ENCODE measurements around the gene HTD2.
"Not testable (repeated sequence)": the region's sequence is repeated elsewhere in the genome, so short reads cannot be mapped to it uniquely, and the experiment has no call there.

Gene HTD2

DNA sequence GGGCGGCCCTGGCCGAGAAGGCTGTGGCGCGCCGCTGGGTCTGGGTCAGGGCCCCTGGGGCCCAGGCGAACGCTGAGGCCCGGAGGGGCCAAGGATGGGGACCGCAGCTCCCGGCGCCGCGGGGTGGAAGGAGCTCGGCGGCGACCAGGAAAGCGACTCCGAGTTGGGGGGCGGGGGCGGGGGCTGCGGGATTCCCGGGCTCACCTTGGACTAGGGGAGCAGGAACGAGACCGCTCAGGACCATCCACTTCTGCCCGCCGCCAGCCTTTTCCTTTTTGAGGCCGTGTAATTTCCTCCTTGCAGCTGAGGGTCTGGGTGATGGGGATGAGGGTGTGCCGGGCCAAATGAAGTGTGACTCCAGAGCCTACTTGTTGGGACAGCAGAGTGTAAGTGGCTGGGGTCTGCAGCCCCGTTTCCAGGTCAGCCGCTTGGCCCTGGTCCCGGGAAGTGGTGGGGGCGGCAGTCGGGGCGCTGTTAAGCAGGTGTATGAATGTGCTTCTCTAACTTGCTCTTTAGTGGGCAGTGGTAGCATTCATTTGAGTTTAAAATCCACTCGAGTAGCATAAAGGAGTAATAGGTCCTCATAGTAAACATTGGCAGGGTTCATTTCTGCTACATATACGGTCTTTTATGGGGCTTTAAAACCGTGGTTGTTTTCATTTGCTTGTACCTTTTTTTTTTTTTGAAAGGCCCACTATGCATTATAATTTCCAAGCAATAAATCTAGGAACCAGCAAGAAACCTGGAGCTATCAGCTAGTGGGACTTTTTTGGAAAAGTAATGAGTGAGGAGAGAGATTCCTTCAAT, 27.1 kb downstream of the HTD2 start:
- H3K4me1 ChIP-seq (ENCODE audit: insufficient read depth, insufficient read length) = no peaks in the 10 kb centered on the region
- H3K27me3 ChIP-seq (ENCODE audit: insufficient read depth, insufficient read length) = peaks cover 22% of the 10 kb centered on the region
- peak overlapping the region; percentile 75 for H3K9ac ChIP-seq (ENCODE audit: insufficient read length, low read depth)
- H3K36me3 ChIP-seq (ENCODE audit: insufficient read depth, insufficient read length, low read length) = no peaks in the 10 kb centered on the region
- no peaks in the 10 kb centered on the region for H3K9me3 ChIP-seq (ENCODE audit: insufficient read depth, low read length)
- TF ChIP-seq YY1 (IDR thresholded peaks at IDR 0.05; ENCODE audit: insufficient read depth, insufficient read length) (no peak), ZNF274 (IDR thresholded peaks at IDR 0.05; ENCODE audit: low read depth, low read length) (no peak), SUZ12 (IDR thresholded peaks at IDR 0.05; ENCODE audit: extremely low read depth, insufficient read depth, insufficient read length) (no peak)
- H3K4me3 ChIP-seq (ENCODE audit: insufficient read length, low read depth) = peak overlapping the region; percentile 80
- DNase-seq (ENCODE audit: low read depth, low spot score) = no peak

DNA sequence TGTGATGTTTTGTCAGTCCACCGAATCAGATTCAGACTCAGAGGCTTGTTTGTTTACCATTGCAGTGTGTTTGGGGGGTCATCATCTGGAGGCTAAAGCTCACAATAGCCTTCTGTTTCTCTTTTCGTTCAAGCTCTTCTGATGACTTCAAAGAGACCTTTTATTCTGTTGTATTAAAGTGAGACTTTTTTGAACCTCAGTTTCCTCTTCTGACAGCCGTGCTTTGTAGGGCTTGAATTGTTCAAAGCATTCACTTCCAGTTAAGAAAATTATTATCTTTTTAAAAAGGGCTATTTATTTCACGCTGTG, 27.6 kb downstream of the HTD2 start:
- TF ChIP-seq ZNF274 (IDR thresholded peaks at IDR 0.05; ENCODE audit: low read depth, low read length) (no peak), SUZ12 (IDR thresholded peaks at IDR 0.05; ENCODE audit: extremely low read depth, insufficient read depth, insufficient read length) (no peak), YY1 (IDR thresholded peaks at IDR 0.05; ENCODE audit: insufficient read depth, insufficient read length) (no peak)
- Histone ChIP-seq H3K4me1 (ENCODE audit: insufficient read depth, insufficient read length) (no peaks in the 10 kb centered on the region), H3K9me3 (ENCODE audit: insufficient read depth, low read length) (no peaks in the 10 kb centered on the region), H3K36me3 (ENCODE audit: insufficient read depth, insufficient read length, low read length) (no peaks in the 10 kb centered on the region), H3K27me3 (ENCODE audit: insufficient read depth, insufficient read length) (peaks cover 22% of the 10 kb centered on the region), H3K4me3 (ENCODE audit: insufficient read length, low read depth) (no peak overlapping the region), H3K9ac (ENCODE audit: insufficient read length, low read depth) (peak overlapping the region; percentile 37)
- no peak for DNase-seq (ENCODE audit: low read depth, low spot score)

DNA sequence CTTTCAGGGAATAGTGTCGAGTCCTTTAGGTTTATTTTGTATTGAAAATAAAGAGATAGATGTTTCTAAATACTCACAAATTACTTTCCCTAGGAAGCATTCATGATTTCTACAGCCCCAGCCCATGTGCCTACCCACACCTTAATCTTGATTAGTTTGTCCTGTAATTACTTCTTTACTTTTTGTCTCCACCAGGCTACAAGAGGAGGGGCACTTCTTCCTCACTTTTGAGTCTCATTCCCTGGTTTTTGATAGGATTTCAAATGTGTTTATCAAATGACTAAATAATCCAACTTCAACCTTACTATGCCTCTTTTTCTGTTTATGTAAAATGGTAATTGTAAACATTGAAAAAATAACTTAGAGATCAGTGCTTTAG, 28.2 kb downstream of the HTD2 start:
- no peak for TF ChIP-seq ZNF274 (IDR thresholded peaks at IDR 0.05; ENCODE audit: low read depth, low read length)
- TF ChIP-seq SUZ12 (IDR thresholded peaks at IDR 0.05; ENCODE audit: extremely low read depth, insufficient read depth, insufficient read length) = no peak
- no peak for TF ChIP-seq YY1 (IDR thresholded peaks at IDR 0.05; ENCODE audit: insufficient read depth, insufficient read length)
- Histone ChIP-seq H3K4me1 (ENCODE audit: insufficient read depth, insufficient read length) (no peaks in the 10 kb centered on the region), H3K4me3 (ENCODE audit: insufficient read length, low read depth) (no peak overlapping the region), H3K27me3 (ENCODE audit: insufficient read depth, insufficient read length) (peaks cover 22% of the 10 kb centered on the region), H3K36me3 (ENCODE audit: insufficient read depth, insufficient read length, low read length) (no peaks in the 10 kb centered on the region), H3K9ac (ENCODE audit: insufficient read length, low read depth) (no peak overlapping the region), H3K9me3 (ENCODE audit: insufficient read depth, low read length) (no peaks in the 10 kb centered on the region)
- no peak for DNase-seq (ENCODE audit: low read depth, low spot score)

- H3K36me3 ChIP-seq (ENCODE audit: insufficient read depth, insufficient read length, low read length) = no peaks in the 10 kb centered on the region
- no peak overlapping the region for H3K9ac ChIP-seq (ENCODE audit: insufficient read length, low read depth)
- H3K4me1 ChIP-seq (ENCODE audit: insufficient read depth, insufficient read length) = no peaks in the 10 kb centered on the region
- no peaks in the 10 kb centered on the region for H3K9me3 ChIP-seq (ENCODE audit: insufficient read depth, low read length)
- TF ChIP-seq YY1 (IDR thresholded peaks at IDR 0.05; ENCODE audit: insufficient read depth, insufficient read length) = no peak
- no peak for TF ChIP-seq ZNF274 (IDR thresholded peaks at IDR 0.05; ENCODE audit: low read depth, low read length)
- no peak for TF ChIP-seq SUZ12 (IDR thresholded peaks at IDR 0.05; ENCODE audit: extremely low read depth, insufficient read depth, insufficient read length)
- no peak for DNase-seq (ENCODE audit: low read depth, low spot score)
- H3K4me3 ChIP-seq (ENCODE audit: insufficient read length, low read depth) = no peak overlapping the region
- peaks cover 22% of the 10 kb centered on the region for H3K27me3 ChIP-seq (ENCODE audit: insufficient read depth, insufficient read length)
Measured at GRCh38 chr3:58335652-58335947, 29.3 kb downstream of the HTD2 start.

DNA sequence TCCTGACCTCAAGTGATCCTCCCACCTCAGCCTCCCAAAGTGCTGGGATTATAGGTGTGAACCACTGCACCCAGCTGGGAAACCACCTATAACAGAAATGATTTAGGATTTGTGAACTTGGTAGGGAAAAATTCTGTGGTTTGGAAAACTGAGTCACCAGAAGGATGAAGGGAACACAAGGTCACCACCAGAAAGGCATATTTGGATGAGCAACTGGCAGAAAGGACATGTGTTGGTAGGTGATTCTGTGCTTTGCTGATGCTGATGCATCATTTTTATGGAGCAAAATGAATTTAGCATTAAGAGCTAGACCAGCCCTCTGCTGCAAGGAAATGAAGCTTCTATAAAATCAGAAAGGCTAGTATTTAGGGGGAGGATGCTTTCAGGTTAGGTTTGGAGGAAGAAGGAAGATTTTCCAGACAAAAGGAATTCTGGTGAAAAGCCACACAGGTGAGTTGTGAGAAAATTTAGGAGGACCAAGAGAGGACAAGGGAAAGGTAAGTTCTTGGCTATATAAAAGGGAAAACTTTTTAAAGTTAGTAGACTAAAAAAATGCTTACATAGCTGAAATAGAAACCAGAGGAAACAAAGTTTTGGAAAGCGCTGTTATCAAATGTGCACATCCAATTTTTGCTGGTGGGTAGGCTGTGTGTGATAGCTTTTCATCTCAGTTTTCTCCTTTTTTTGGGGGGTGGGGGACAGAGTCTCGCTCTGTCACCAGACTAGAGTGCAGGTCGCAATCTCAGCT, 30.0 kb downstream of the HTD2 start:
- TF ChIP-seq ZNF274 (IDR thresholded peaks at IDR 0.05; ENCODE audit: low read depth, low read length) = no peak
- TF ChIP-seq YY1 (IDR thresholded peaks at IDR 0.05; ENCODE audit: insufficient read depth, insufficient read length) = no peak
- no peak for TF ChIP-seq SUZ12 (IDR thresholded peaks at IDR 0.05; ENCODE audit: extremely low read depth, insufficient read depth, insufficient read length)
- H3K9me3 ChIP-seq (ENCODE audit: insufficient read depth, low read length) = no peaks in the 10 kb centered on the region
- no peaks in the 10 kb centered on the region for H3K4me1 ChIP-seq (ENCODE audit: insufficient read depth, insufficient read length)
- peaks cover 22% of the 10 kb centered on the region for H3K27me3 ChIP-seq (ENCODE audit: insufficient read depth, insufficient read length)
- no peaks in the 10 kb centered on the region for H3K36me3 ChIP-seq (ENCODE audit: insufficient read depth, insufficient read length, low read length)
- H3K9ac ChIP-seq (ENCODE audit: insufficient read length, low read depth) = no peak overlapping the region
- no peak overlapping the region for H3K4me3 ChIP-seq (ENCODE audit: insufficient read length, low read depth)
- no peak for DNase-seq (ENCODE audit: low read depth, low spot score)

GRCh38 chr3:58337190-58337589, 30.9 kb downstream of the HTD2 start:
- Histone ChIP-seq H3K9ac (ENCODE audit: insufficient read length, low read depth) (no peak overlapping the region), H3K27me3 (ENCODE audit: insufficient read depth, insufficient read length) (peaks cover 15% of the 10 kb centered on the region), H3K9me3 (ENCODE audit: insufficient read depth, low read length) (no peaks in the 10 kb centered on the region), H3K36me3 (ENCODE audit: insufficient read depth, insufficient read length, low read length) (no peaks in the 10 kb centered on the region), H3K4me1 (ENCODE audit: insufficient read depth, insufficient read length) (no peaks in the 10 kb centered on the region), H3K4me3 (ENCODE audit: insufficient read length, low read depth) (no peak overlapping the region)
- TF ChIP-seq ZNF274 (IDR thresholded peaks at IDR 0.05; ENCODE audit: low read depth, low read length) (no peak), SUZ12 (IDR thresholded peaks at IDR 0.05; ENCODE audit: extremely low read depth, insufficient read depth, insufficient read length) (no peak), YY1 (IDR thresholded peaks at IDR 0.05; ENCODE audit: insufficient read depth, insufficient read length) (no peak)
- DNase-seq (ENCODE audit: low read depth, low spot score) = no peak

GRCh38 chr3:58339146-58339545, 32.8 kb downstream of the HTD2 start:
- H3K4me3 ChIP-seq (ENCODE audit: insufficient read length, low read depth); H3K4me1 ChIP-seq (ENCODE audit: insufficient read depth, insufficient read length); H3K36me3 ChIP-seq (ENCODE audit: insufficient read depth, insufficient read length, low read length); H3K9ac ChIP-seq (ENCODE audit: insufficient read length, low read depth); DNase-seq (ENCODE audit: low read depth, low spot score); H3K27me3 ChIP-seq (ENCODE audit: insufficient read depth, insufficient read length); H3K9me3 ChIP-seq (ENCODE audit: insufficient read depth, low read length): not testable (repeated sequence)

Measured in NT2/D1 (cell line).